Liver (tissue), 3 donors: Measurements from ENCODE around the gene PEAK1.

Experiments
- ATF3 ChIP-seq: IDR thresholded peaks from 2 replicates; pipeline ENCODE4 v1.6.1; 2016; ENCODE audit warnings: antibody characterized with exemption
- CTCF ChIP-seq: fragments of 150-350 bp; IDR thresholded peaks from 2 replicates; pipeline ENCODE4 v1.5.1; 2017; ENCODE audit warnings: improper control_type of control experiment, low read depth, low read length; ENCODE audit not compliant: missing input control
- FOXA1 ChIP-seq: IDR thresholded peaks from 2 replicates; pipeline ENCODE4 v1.6.1; 2016; ENCODE audit warnings: antibody characterized with exemption
- MAX ChIP-seq: IDR thresholded peaks from 2 replicates; pipeline ENCODE4 v1.6.1; 2016; ENCODE audit warnings: antibody characterized with exemption
- NR2F2 ChIP-seq: IDR thresholded peaks from 2 replicates; pipeline ENCODE4 v1.6.1; 2016; ENCODE audit warnings: antibody characterized with exemption
- RAD21 ChIP-seq, 2 donors: IDR thresholded peaks; 2 replicates each; pipeline ENCODE4 v1.6.1; 2016; ENCODE audit warnings: antibody characterized with exemption in 2 of 2, mild to moderate bottlenecking in 2 of 2
- REST ChIP-seq: IDR thresholded peaks from 2 replicates; pipeline ENCODE4 v1.6.1; 2016; ENCODE audit warnings: antibody characterized with exemption, mild to moderate bottlenecking
- SP1 ChIP-seq: IDR thresholded peaks from 2 replicates; pipeline ENCODE4 v1.6.1; 2018; ENCODE audit warnings: antibody characterized with exemption, mild to moderate bottlenecking
- TAF1 ChIP-seq: conservative IDR thresholded peaks from 2 replicates; pipeline ENCODE4 v1.6.1; 2016; ENCODE audit warnings: antibody characterized with exemption, mild to moderate bottlenecking
- ZBTB33 ChIP-seq: IDR thresholded peaks from 2 replicates; pipeline ENCODE4 v1.6.1; 2016; ENCODE audit warnings: antibody characterized with exemption
- donor health status: healthy.
- donor health status: healthy.

GRCh38 chr15:77185242-77185785, 234.6 kb downstream of the PEAK1 start:
- TF ChIP-seq CTCF, result no peak
- TF ChIP-seq TAF1, result no peak
- no peak for TF ChIP-seq RAD21 (IDR thresholded peaks at IDR 0.05)
- no peak for TF ChIP-seq REST
- no peak for TF ChIP-seq FOXA1
- no peak for TF ChIP-seq ZBTB33
- no peak for TF ChIP-seq MAX
- no peak for TF ChIP-seq SP1
- no peak for TF ChIP-seq ATF3
- TF ChIP-seq NR2F2, result no peak
